Uterus (tissue), 2 donors: ENCODE data around the gene PHYHIPL.

Experiments
- POLR2A ChIP-seq, 2 donors: fragments of 450-650 bp; IDR thresholded peaks; one replicate each; pipeline ENCODE4 v1.6.1; 2016; ENCODE audit warnings: antibody characterized with exemption in 2 of 2, mild to moderate bottlenecking in 1 of 2, moderate library complexity in 1 of 2
- TF ChIP-seq, protein P1 (sequence below), 4 experiments: fragments of 200-600 bp in 2 of 4; fragments of 450-650 bp in 2 of 4; sonication (generic) in 2 of 4; IDR thresholded peaks; one replicate each; pipeline ENCODE4 v1.5.1; 2016 to 2019; ENCODE audit warnings: antibody characterized with exemption in 4 of 4, mild to moderate bottlenecking in 2 of 4, moderate library complexity in 1 of 4

DNA sequence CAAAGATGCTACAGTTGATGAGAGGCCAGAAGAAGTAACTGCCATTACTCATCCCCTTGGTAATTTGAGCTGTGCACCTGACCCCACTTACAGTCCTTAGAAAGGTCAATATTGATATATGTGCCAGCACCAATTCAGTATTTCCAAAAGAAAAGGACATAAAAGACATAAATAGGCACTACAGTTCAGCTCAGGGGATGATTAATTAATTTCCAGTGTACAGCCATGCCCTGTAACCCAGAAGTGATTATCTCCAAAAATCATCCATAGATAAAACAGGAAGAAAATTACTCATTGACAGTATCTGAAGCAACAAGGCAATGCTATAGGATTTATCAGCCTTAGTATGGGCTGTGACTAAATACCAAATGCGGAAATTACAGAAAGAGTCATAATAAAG, 82.4 kb downstream of the PHYHIPL start:
- TF ChIP-seq, protein P1, sequence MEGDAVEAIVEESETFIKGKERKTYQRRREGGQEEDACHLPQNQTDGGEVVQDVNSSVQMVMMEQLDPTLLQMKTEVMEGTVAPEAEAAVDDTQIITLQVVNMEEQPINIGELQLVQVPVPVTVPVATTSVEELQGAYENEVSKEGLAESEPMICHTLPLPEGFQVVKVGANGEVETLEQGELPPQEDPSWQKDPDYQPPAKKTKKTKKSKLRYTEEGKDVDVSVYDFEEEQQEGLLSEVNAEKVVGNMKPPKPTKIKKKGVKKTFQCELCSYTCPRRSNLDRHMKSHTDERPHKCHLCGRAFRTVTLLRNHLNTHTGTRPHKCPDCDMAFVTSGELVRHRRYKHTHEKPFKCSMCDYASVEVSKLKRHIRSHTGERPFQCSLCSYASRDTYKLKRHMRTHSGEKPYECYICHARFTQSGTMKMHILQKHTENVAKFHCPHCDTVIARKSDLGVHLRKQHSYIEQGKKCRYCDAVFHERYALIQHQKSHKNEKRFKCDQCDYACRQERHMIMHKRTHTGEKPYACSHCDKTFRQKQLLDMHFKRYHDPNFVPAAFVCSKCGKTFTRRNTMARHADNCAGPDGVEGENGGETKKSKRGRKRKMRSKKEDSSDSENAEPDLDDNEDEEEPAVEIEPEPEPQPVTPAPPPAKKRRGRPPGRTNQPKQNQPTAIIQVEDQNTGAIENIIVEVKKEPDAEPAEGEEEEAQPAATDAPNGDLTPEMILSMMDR (IDR thresholded peaks at IDR 0.05): no peak
- no peak for TF ChIP-seq POLR2A (IDR thresholded peaks at IDR 0.05)
